CD4-positive, alpha-beta T cell (primary cell): ENCODE results near the gene SERPINA6. TPM values are rescaled to one million over a fixed set of nuclear protein-coding genes. Genes with fewer than 3 reads are reported as not detected.

Experiments
- ATAC-seq: fragments of 200-7000 bp; cut with Tn5 transposase; one replicate; pipeline ENCODE4 v1.10.0; 2022; ENCODE audit warnings: mild to moderate bottlenecking; ENCODE audit not compliant: poor library complexity
- CTCF ChIA-PET: fragments of 350-600 bp; sonication (Branson Sonifier 250); formaldehyde crosslinking; loops from one replicate; lab custom pipeline; 2021; ENCODE audit warnings: antibody characterized with exemption, inconsistent platforms; lab: Charles Lee
- POLR2A ChIA-PET: fragments of 350-600 bp; sonication (Branson Sonifier 250); formaldehyde crosslinking; loops from one replicate; lab custom pipeline; 2021; ENCODE audit warnings: antibody characterized with exemption, inconsistent platforms; lab: Charles Lee
- DNase-seq, 14 experiments: peaks; one replicate each; pipeline ENCODE4 v3.0.0-alpha.2; 2013 to 2020; ENCODE audit warnings: mixed read lengths in 2 of 14
- H3K27ac ChIP-seq, 2 donors: one replicate each; pipeline versions ENCODE4 v1.5.1 to v1.7.0; 2013; ENCODE audit warnings: low read length in 2 of 2, low read depth in 1 of 2, mild to moderate bottlenecking in 1 of 2
- H3K27me3 ChIP-seq, 2 experiments: 1 replicate in 1 of 2; 2 replicates in 1 of 2; pipeline versions ENCODE4 v1.6.1 to v1.7.0; 2013; ENCODE audit warnings: low read length in 2 of 2, control low read depth in 1 of 2, mild to moderate bottlenecking in 1 of 2, moderate library complexity in 1 of 2; ENCODE audit not compliant: insufficient read depth in 2 of 2, control insufficient read depth in 1 of 2
- H3K36me3 ChIP-seq: one replicate; pipeline ENCODE4 v1.6.1; 2013; ENCODE audit warnings: low read length, control low read depth; ENCODE audit not compliant: insufficient read depth
- H3K4me1 ChIP-seq: one replicate; pipeline ENCODE4 v1.6.1; 2013; ENCODE audit warnings: low read length, control low read depth; ENCODE audit not compliant: insufficient read depth
- H3K4me3 ChIP-seq: one replicate; pipeline ENCODE4 v1.5.1; 2013; ENCODE audit warnings: mild to moderate bottlenecking, low read length, moderate library complexity
- H3K9me3 ChIP-seq, 2 experiments: 1 replicate in 1 of 2; 2 replicates in 1 of 2; pipeline versions ENCODE4 v1.6.1 to v1.7.0; 2013; ENCODE audit warnings: low read length in 2 of 2, mild to moderate bottlenecking in 2 of 2, control low read depth in 1 of 2, moderate library complexity in 1 of 2; ENCODE audit not compliant: control insufficient read depth in 1 of 2, insufficient read depth in 1 of 2
- H3K27ac Mint-ChIP-seq: one replicate; pipeline ENCODE4 v1.8.0; 2020; ENCODE audit warnings: mixed read lengths
- H3K27me3 Mint-ChIP-seq: one replicate; pipeline ENCODE4 v1.8.0; 2021; ENCODE audit warnings: mixed read lengths
- H3K36me3 Mint-ChIP-seq: one replicate; pipeline ENCODE4 v1.8.0; 2021; ENCODE audit warnings: low read depth, mixed read lengths
- H3K4me1 Mint-ChIP-seq: one replicate; pipeline ENCODE4 v1.8.0; 2021; ENCODE audit warnings: low read depth, mixed read lengths
- H3K4me3 Mint-ChIP-seq: one replicate; pipeline ENCODE4 v1.8.0; 2020; ENCODE audit warnings: mild to moderate bottlenecking, mixed read lengths
- H3K9me3 Mint-ChIP-seq: one replicate; pipeline ENCODE4 v1.8.0; 2020; ENCODE audit warnings: mixed read lengths
- intact Hi-C, 2 experiments: fragments of 100-400 bp; cut with DNase I in 1 of 2; cut with micrococcal nuclease in 1 of 2; formaldehyde crosslinking; loops; one replicate each; pipeline versions ENCODE4 v1.15.1 to v1.9.0; 2023 to 2025; cut with DNase I, micrococcal nuclease
- total RNA-seq, 174 experiments: library from RNA in 2 of 174; stranded (reverse) in 2 of 174; gene quantifications; one replicate each; pipeline ENCODE4 v1.2.3 and lab custom pipeline; 2021 to 2026
- TF ChIP-seq, protein P1 (sequence below): fragments of 200-600 bp; IDR thresholded peaks from one replicate; pipeline ENCODE4 v1.8.0; 2022; ENCODE audit warnings: antibody characterized with exemption, mild to moderate bottlenecking

SERPINA6 gene
- total RNA-seq, 2 experiments from 2014 or later, result not detected

DNA sequence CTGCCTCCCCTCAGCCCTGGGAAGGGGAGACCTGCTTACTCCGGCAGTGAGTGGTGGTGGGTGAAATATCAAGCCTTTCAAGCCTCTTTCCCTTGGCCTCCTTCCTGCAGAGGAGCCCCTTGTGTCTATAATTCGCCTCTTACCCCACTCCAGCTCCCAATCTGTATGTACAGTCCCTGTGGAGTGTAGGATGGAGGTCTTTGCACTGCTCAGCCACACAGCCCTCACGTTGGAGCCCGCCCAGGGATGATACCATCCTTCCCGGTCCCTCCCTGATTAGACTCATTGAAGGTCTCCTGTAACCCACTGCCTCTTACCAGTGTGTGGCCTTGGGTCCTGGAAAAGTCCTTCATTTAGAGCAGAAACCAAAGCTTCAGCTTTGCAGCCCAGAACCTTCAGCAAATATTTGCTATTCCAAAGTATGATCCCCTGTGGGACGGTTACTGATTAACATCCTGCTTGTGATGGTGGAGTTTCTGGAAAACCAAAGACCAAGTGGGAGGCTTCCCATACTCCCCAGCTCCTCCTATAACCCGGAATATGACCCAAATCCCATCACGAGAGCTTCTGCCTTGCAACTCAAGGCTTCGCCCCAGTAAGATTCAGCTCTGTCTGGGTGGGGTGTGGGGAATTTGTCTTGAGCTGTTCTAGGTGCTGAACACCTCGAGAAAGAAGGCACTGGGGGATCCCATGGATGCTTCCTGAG lies 30.1 kb downstream of the SERPINA6 start, which contains the start of gene SERPINA10:
Gene SERPINA10, minus strand, starts transcription at position 397 of the 706 bp plus-strand sequence. CDS start 2,675 bp downstream, outside the sequence.
- no peak for DNase-seq
- Mint-ChIP-seq H3K36me3 (no peaks in the 10 kb centered on the region), H3K27ac (no peak within 1 kb of the TSS), H3K4me3 (no peak within 1 kb of the TSS), H3K4me1 (no peaks in the 10 kb centered on the region), H3K9me3 (no peaks in the 10 kb centered on the region), H3K27me3 (peaks cover 8% of the 10 kb centered on the region)
- TF ChIP-seq, protein P1, sequence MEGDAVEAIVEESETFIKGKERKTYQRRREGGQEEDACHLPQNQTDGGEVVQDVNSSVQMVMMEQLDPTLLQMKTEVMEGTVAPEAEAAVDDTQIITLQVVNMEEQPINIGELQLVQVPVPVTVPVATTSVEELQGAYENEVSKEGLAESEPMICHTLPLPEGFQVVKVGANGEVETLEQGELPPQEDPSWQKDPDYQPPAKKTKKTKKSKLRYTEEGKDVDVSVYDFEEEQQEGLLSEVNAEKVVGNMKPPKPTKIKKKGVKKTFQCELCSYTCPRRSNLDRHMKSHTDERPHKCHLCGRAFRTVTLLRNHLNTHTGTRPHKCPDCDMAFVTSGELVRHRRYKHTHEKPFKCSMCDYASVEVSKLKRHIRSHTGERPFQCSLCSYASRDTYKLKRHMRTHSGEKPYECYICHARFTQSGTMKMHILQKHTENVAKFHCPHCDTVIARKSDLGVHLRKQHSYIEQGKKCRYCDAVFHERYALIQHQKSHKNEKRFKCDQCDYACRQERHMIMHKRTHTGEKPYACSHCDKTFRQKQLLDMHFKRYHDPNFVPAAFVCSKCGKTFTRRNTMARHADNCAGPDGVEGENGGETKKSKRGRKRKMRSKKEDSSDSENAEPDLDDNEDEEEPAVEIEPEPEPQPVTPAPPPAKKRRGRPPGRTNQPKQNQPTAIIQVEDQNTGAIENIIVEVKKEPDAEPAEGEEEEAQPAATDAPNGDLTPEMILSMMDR, result no peak
- no peak for ATAC-seq
- H3K27ac ChIP-seq, result no peak within 1 kb of the TSS
- ChIA-PET CTCF (no interaction called here), POLR2A (no interaction called here)
- intact Hi-C loops, result no loop called here
- H3K36me3 ChIP-seq, result no peaks in the 10 kb centered on the region
- H3K27me3 ChIP-seq, result peaks cover 0 to 5% of the 10 kb centered on the region in 2 experiments
- H3K9me3 ChIP-seq, result peaks cover 0 to 8% of the 10 kb centered on the region in 2 experiments
- no peaks in the 10 kb centered on the region for H3K4me1 ChIP-seq
- H3K4me3 ChIP-seq, result no peak within 1 kb of the TSS

DNA sequence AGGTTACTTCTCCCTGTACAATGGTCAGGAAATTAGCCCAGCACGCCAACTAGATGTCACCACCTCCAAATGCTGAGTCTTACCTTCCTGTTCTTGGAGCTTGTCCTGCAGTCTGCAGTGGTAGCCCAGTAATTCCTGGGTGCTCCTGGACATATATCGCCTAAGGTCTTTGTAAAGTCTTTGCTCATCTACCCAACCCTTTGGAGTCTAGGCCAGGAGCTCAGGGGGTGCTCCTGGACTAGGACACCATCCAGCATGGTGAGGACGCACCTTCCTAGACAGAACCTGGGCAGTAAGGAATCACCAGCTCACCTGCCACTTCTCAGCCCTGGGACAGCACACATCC lies 30.6 kb downstream of the SERPINA6 start:
- Histone ChIP-seq H3K36me3 (no peaks in the 10 kb centered on the region), H3K27ac (no peak overlapping the region), H3K4me3 (no peak overlapping the region), H3K9me3 (peaks cover 0 to 8% of the 10 kb centered on the region in 2 experiments), H3K4me1 (no peaks in the 10 kb centered on the region), H3K27me3 (peaks cover 0 to 5% of the 10 kb centered on the region in 2 experiments)
- CTCF ChIA-PET, result no interaction called here
- H3K4me3 Mint-ChIP-seq, result no peak overlapping the region
- H3K27me3 Mint-ChIP-seq, result peaks cover 5% of the 10 kb centered on the region
- POLR2A ChIA-PET, result no interaction called here
- H3K27ac Mint-ChIP-seq, result no peak overlapping the region
- TF ChIP-seq, protein P1, result no peak
- H3K9me3 Mint-ChIP-seq, result no peaks in the 10 kb centered on the region
- no peaks in the 10 kb centered on the region for H3K4me1 Mint-ChIP-seq
- no peaks in the 10 kb centered on the region for H3K36me3 Mint-ChIP-seq
- ATAC-seq (no peak), DNase-seq (no peak)
- intact Hi-C loops, result no loop called here

DNA sequence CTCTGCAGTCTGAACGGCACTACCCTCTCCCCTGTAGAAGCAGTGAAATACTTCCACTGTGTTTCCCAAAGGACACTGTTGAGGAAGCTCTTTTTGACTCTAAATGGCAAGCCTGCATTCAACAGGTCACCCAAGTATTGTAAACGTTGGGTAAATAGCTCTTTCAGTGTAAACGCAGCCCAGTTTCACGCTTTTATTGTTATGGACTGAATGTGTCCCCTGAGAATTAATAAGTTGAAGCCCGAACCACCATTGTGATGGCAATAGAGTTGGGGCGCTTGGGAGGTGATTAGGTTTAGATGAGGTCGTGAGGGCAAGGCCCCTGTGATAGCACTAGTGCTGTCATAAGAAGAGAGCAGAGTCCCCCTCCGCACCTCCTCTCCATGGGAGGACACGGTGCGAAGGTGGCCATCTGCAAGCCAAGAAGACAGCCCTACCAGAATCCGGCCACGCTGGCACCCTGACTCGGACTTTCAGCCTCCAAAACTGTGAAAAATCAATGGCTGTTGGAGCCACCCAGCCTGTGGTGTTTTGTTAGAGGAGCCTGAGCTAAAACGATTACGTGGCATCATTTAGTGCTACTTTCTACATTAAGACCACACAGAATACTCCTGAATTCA lies 31.1 kb downstream of the SERPINA6 start:
- ATAC-seq (no peak), DNase-seq (no peak)
- Histone ChIP-seq H3K36me3 (no peaks in the 10 kb centered on the region), H3K4me3 (no peak overlapping the region), H3K27ac (no peak overlapping the region), H3K27me3 (peaks cover 0 to 5% of the 10 kb centered on the region in 2 experiments), H3K4me1 (no peaks in the 10 kb centered on the region), H3K9me3 (peaks cover 0 to 8% of the 10 kb centered on the region in 2 experiments)
- CTCF ChIA-PET, result no interaction called here
- POLR2A ChIA-PET, result interaction anchor here (0.6 kb wide), 1 partner anchor 134 kb away, joined by 3 read pairs; no protein-coding TSS in a partner anchor
- no peaks in the 10 kb centered on the region for H3K36me3 Mint-ChIP-seq
- no peaks in the 10 kb centered on the region for H3K4me1 Mint-ChIP-seq
- no peak overlapping the region for H3K4me3 Mint-ChIP-seq
- H3K27ac Mint-ChIP-seq, result no peak overlapping the region
- intact Hi-C loops, result no loop called here
- peaks cover 5% of the 10 kb centered on the region for H3K27me3 Mint-ChIP-seq
- TF ChIP-seq, protein P1, result no peak
- no peaks in the 10 kb centered on the region for H3K9me3 Mint-ChIP-seq
